HCT116 (cell line): ENCODE data around the gene ZNF773. TPM values are rescaled to one million over a fixed set of nuclear protein-coding genes. Genes with fewer than 3 reads are reported as not detected.

Experiments
- ATAC-seq: fragments of 200-7000 bp; cut with Tn5 transposase; 2 replicates; pipeline ENCODE4 v1.9.1; 2020; ENCODE audit warnings: mild to moderate bottlenecking, moderate library complexity
- BruUV-seq: library from RNA; stranded (reverse); fragments of 400-500 nt; replicated peaks from 2 replicates; lab custom pipeline; 2021; lab: Mats Ljungman, UMichigan
- CTCF ChIA-PET: fragments of 300-600 bp; sonication (Branson Sonifier 250); formaldehyde crosslinking; loops from one replicate; lab custom pipeline; 2021; ENCODE audit warnings: antibody characterized with exemption; lab: Charles Lee
- POLR2A ChIA-PET: fragments of 300-600, 350-600 bp; sonication (Branson Sonifier 250); formaldehyde crosslinking; loops from one replicate; lab custom pipeline; 2021; ENCODE audit warnings: antibody characterized with exemption; lab: Charles Lee
- RAD21 ChIA-PET, 2 experiments: fragments of 300-600 bp; sonication (Branson Sonifier 250); formaldehyde crosslinking; loops; one replicate each; lab custom pipeline; 2023; ENCODE audit warnings: low total read pairs in 2 of 2; ENCODE audit not compliant: uncharacterized antibody in 2 of 2, unreplicated experiment in 2 of 2, low non-redundant PET in 1 of 2; lab: Charles Lee
- DNase-seq: peaks from one replicate; pipeline ENCODE4 v3.0.0-alpha.2; 2010; ENCODE audit warnings: low read depth, low spot score
- H2AFZ ChIP-seq: fragments of 200-600 bp; shearing (Covaris generic), sonication (generic); 2 replicates; pipeline ENCODE4 v1.6.1; 2017; ENCODE audit warnings: low read depth, mixed run types, mixed read lengths, antibody characterized with exemption, low read length; ENCODE audit not compliant: poor library complexity, severe bottlenecking
- H3K27ac ChIP-seq: 2 replicates; pipeline ENCODE4 v1.5.1; 2012; ENCODE audit warnings: low read depth, low read length
- H3K27me3 ChIP-seq: fragments of 200-600 bp; sonication (generic); 2 replicates; pipeline ENCODE4 v1.6.1; 2016; ENCODE audit warnings: mixed run types, low read length, mixed read lengths; ENCODE audit not compliant: insufficient read depth
- H3K36me3 ChIP-seq, 2 experiments: fragments of 200-500 bp in 1 of 2; fragments of 200-600 bp in 1 of 2; sonication (Bioruptor generic) in 1 of 2; sonication (generic) in 1 of 2; 2 replicates each; pipeline versions ENCODE4 v1.5.1 to v1.6.1; 2014 to 2016; ENCODE audit warnings: low read length in 2 of 2, inconsistent platforms in 1 of 2, mixed read lengths in 1 of 2, mixed run types in 1 of 2; ENCODE audit not compliant: insufficient read depth in 2 of 2, control insufficient read depth in 1 of 2
- H3K4me1 ChIP-seq, 2 experiments: fragments of 200-600 bp in 1 of 2; sonication (generic) in 1 of 2; 2 replicates each; pipeline versions ENCODE4 v1.5.1 to v1.6.1; 2012 to 2017; ENCODE audit warnings: low read length in 2 of 2, inconsistent platforms in 1 of 2, mild to moderate bottlenecking in 1 of 2, mixed read lengths in 1 of 2, mixed run types in 1 of 2, moderate library complexity in 1 of 2; ENCODE audit not compliant: insufficient read depth in 2 of 2, control insufficient read depth in 1 of 2
- H3K4me2 ChIP-seq: fragments of 200-600 bp; sonication (generic); 2 replicates; pipeline ENCODE4 v1.6.1; 2017; ENCODE audit warnings: mixed run types, low read length, mixed read lengths
- H3K4me3 ChIP-seq, 2 experiments: fragments of 200-600 bp in 1 of 2; sonication (generic) in 1 of 2; replicated peaks in 1 of 2; 2 replicates each; pipeline ENCODE4 v1.5.1; 2011 to 2016; ENCODE audit warnings: low read length in 2 of 2, control low read depth in 1 of 2, low read depth in 1 of 2, mild to moderate bottlenecking in 1 of 2, mixed read lengths in 1 of 2, mixed run types in 1 of 2
- H3K79me2 ChIP-seq: fragments of 200-600 bp; sonication (generic); 2 replicates; pipeline ENCODE4 v1.6.1; 2017; ENCODE audit warnings: mild to moderate bottlenecking, mixed run types, low read length, moderate library complexity, mixed read lengths; ENCODE audit not compliant: insufficient read depth
- H3K9ac ChIP-seq: fragments of 200-600 bp; sonication (generic); 2 replicates; pipeline ENCODE4 v1.6.1; 2016; ENCODE audit warnings: low read length, mixed read lengths
- H3K9me2 ChIP-seq: fragments of 200-600 bp; sonication (generic), shearing (Covaris generic); 2 replicates; pipeline ENCODE4 v1.6.1; 2017; ENCODE audit warnings: mixed run types, mild to moderate bottlenecking, moderate library complexity; ENCODE audit not compliant: insufficient read depth
- H3K9me3 ChIP-seq, 2 experiments: fragments of 200-500 bp in 1 of 2; fragments of 200-600 bp in 1 of 2; sonication (Bioruptor generic) in 1 of 2; sonication (generic) in 1 of 2; 2 replicates each; pipeline ENCODE4 v1.6.1; 2014 to 2017; ENCODE audit warnings: low read length in 2 of 2, mixed read lengths in 2 of 2, inconsistent platforms in 1 of 2, low read depth in 1 of 2, mild to moderate bottlenecking in 1 of 2, mixed run types in 1 of 2, moderate library complexity in 1 of 2; ENCODE audit not compliant: control insufficient read depth in 1 of 2, insufficient read depth in 1 of 2
- H4K20me1 ChIP-seq: fragments of 200-600 bp; sonication (generic), shearing (Covaris generic); 2 replicates; pipeline ENCODE4 v1.6.1; 2017; ENCODE audit warnings: mixed run types, mild to moderate bottlenecking, moderate library complexity; ENCODE audit not compliant: insufficient read depth
- CEBPB ChIP-seq: IDR thresholded peaks from 2 replicates; pipeline ENCODE4 v1.6.1; 2012; ENCODE audit warnings: low read depth
- EGR1 ChIP-seq: IDR thresholded peaks from 2 replicates; pipeline ENCODE4 v1.6.1; 2012; ENCODE audit warnings: low read depth
- ELF1 ChIP-seq: IDR thresholded peaks from 2 replicates; pipeline ENCODE4 v1.6.1; 2012; ENCODE audit warnings: low read depth, borderline replicate concordance
- EZH2 ChIP-seq: fragments of 200-600 bp; sonication (generic); IDR thresholded peaks from 2 replicates; pipeline ENCODE4 v1.6.1; 2017; ENCODE audit warnings: antibody characterized with exemption, mixed run types
- EZH2phosphoT487 ChIP-seq: fragments of 200-600 bp; IDR thresholded peaks from 2 replicates; pipeline ENCODE4 v1.6.1; 2018; ENCODE audit warnings: antibody characterized with exemption, borderline replicate concordance
- FOSL1 ChIP-seq: IDR thresholded peaks from 2 replicates; pipeline ENCODE4 v1.6.1; 2012; ENCODE audit warnings: low read depth
- JUND ChIP-seq: IDR thresholded peaks from 2 replicates; pipeline ENCODE4 v1.6.1; 2012
- MAX ChIP-seq: IDR thresholded peaks from 2 replicates; pipeline ENCODE4 v1.6.1; 2012
- POLR2AphosphoS5 ChIP-seq: IDR thresholded peaks from 2 replicates; pipeline ENCODE4 v1.6.1; 2011; ENCODE audit warnings: mild to moderate bottlenecking, low read depth, low read length, moderate library complexity
- RAD21 ChIP-seq: IDR thresholded peaks from 2 replicates; pipeline ENCODE4 v1.6.1; 2012; ENCODE audit warnings: low read depth, mild to moderate bottlenecking
- SP1 ChIP-seq: IDR thresholded peaks from 2 replicates; pipeline ENCODE4 v1.6.1; 2012; ENCODE audit warnings: low read depth
- SRF ChIP-seq: IDR thresholded peaks from 2 replicates; pipeline ENCODE4 v1.6.1; 2012; ENCODE audit warnings: low read depth
- TCF7L2 ChIP-seq: IDR thresholded peaks from 2 replicates; pipeline ENCODE4 v1.7.0; 2011; ENCODE audit warnings: borderline replicate concordance, inconsistent platforms; ENCODE audit not compliant: insufficient read depth, insufficient read length; ENCODE audit errors: extremely low read depth
- YY1 ChIP-seq: IDR thresholded peaks from 2 replicates; pipeline ENCODE4 v1.6.1; 2011; ENCODE audit warnings: low read length, low read depth, moderate library complexity, mild to moderate bottlenecking; ENCODE audit not compliant: insufficient replicate concordance; ENCODE audit errors: extremely low read depth
- ZFX ChIP-seq: fragments of 450-650 bp; IDR thresholded peaks from 2 replicates; pipeline ENCODE4 v1.6.1; 2017
- ZNF274 ChIP-seq: fragments of 200-500 bp; sonication (Bioruptor generic); IDR thresholded peaks from 2 replicates; pipeline ENCODE4 v1.6.1; 2014; ENCODE audit warnings: mild to moderate bottlenecking, low read depth, low read length, inconsistent platforms
- intact Hi-C: fragments of 100-400 bp; cut with micrococcal nuclease; formaldehyde crosslinking; loops from 2 replicates; pipeline ENCODE4 v1.10.0; 2022
- total RNA-seq: library from RNA; stranded (reverse); gene quantifications from one replicate; pipeline ENCODE4 v1.2.1, GENCODE V29; 2021; ENCODE audit not compliant: unreplicated experiment
- TF ChIP-seq, protein P1 (sequence below): IDR thresholded peaks from 2 replicates; pipeline ENCODE4 v1.6.1; 2012
- TF ChIP-seq, protein P2 (sequence below): IDR thresholded peaks from 2 replicates; pipeline ENCODE4 v1.6.1; 2012; ENCODE audit warnings: low read depth

Gene ZNF773
- total RNA-seq, 1 experiment from 2014 or later = 0.42 TPM

DNA sequence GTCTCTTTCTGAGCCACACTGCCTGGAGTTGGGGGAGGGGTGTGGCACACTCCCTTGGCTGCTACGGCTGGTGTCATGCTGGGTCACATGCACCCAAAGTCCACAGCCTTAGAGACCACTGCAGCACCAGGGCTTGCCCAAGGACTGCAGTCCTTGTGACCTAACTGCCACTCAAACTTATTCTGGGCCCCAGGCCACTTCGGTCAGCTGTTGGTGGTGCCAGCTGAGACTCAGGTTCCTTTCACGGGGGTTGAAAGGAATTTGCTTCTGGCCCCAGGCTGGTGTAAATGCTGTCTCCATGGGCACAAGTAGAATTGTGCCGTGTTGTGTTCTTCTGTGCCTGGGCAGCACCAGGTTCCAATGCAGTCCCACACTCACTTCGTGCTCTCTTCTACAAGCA lies 33.2 kb upstream of the ZNF773 start:
- no peaks in the 10 kb centered on the region for H3K36me3 ChIP-seq
- no peak overlapping the region for H2AFZ ChIP-seq
- POLR2A ChIA-PET = no interaction called here
- no peaks in the 10 kb centered on the region for H3K27me3 ChIP-seq
- peaks cover 0 to 26% of the 10 kb centered on the region in 2 experiments; a peak in 2 of 4 replicates for H3K9me3 ChIP-seq
- intact Hi-C loops = loop anchor here (5.0 kb wide), 1 partner anchor 436 kb away; no protein-coding TSS in a partner anchor
- no TSS peak for BruUV-seq
- no peak for ATAC-seq
- H3K4me2 ChIP-seq = no peak overlapping the region
- H3K4me1 ChIP-seq = no peaks in the 10 kb centered on the region
- H3K79me2 ChIP-seq = no peaks in the 10 kb centered on the region
- CTCF ChIA-PET = no interaction called here
- no peak for DNase-seq
- H3K9ac ChIP-seq = no peak overlapping the region
- RAD21 ChIA-PET = no interaction called here
- no peaks in the 10 kb centered on the region for H3K9me2 ChIP-seq
- no peaks in the 10 kb centered on the region for H4K20me1 ChIP-seq
- TF ChIP-seq MAX (no peak), SP1 (no peak)
- H3K4me3 ChIP-seq = no peak overlapping the region
- H3K27ac ChIP-seq = no peak overlapping the region

DNA sequence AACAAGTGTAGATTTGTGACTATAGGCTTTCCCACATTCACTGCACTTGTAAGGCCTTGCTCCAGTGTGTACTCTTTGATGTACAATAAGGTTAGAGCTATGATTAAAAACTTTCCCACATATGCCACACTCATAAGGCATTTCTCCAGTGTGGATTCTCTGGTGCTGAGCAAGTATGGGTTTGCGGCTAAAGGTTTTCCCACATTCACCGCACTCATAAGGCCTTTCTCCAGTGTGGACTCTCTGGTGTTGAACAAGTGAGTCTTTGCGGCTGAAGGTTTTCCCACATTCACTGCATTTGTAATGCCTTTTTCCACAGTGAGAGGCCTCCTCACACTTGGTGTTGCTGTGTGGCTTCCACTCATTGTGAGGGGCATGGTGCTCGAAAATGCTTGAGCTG lies 26.1 kb upstream of the ZNF773 start:
- no peak for TF ChIP-seq EGR1
- TF ChIP-seq FOSL1 = no peak
- TF ChIP-seq YY1 = no peak
- TF ChIP-seq RAD21 = no peak
- TF ChIP-seq ZNF274 = no peak
- no peak for TF ChIP-seq SP1
- TF ChIP-seq SRF = no peak
- TF ChIP-seq, protein P1, sequence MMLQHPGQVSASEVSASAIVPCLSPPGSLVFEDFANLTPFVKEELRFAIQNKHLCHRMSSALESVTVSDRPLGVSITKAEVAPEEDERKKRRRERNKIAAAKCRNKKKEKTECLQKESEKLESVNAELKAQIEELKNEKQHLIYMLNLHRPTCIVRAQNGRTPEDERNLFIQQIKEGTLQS = no peak
- TF ChIP-seq JUND = no peak
- no peak for TF ChIP-seq TCF7L2
- TF ChIP-seq POLR2AphosphoS5 = no peak
- no peak for TF ChIP-seq CEBPB
- TF ChIP-seq ZFX = no peak
- TF ChIP-seq ELF1 = no peak
- TF ChIP-seq MAX = no peak
- TF ChIP-seq, protein P2, sequence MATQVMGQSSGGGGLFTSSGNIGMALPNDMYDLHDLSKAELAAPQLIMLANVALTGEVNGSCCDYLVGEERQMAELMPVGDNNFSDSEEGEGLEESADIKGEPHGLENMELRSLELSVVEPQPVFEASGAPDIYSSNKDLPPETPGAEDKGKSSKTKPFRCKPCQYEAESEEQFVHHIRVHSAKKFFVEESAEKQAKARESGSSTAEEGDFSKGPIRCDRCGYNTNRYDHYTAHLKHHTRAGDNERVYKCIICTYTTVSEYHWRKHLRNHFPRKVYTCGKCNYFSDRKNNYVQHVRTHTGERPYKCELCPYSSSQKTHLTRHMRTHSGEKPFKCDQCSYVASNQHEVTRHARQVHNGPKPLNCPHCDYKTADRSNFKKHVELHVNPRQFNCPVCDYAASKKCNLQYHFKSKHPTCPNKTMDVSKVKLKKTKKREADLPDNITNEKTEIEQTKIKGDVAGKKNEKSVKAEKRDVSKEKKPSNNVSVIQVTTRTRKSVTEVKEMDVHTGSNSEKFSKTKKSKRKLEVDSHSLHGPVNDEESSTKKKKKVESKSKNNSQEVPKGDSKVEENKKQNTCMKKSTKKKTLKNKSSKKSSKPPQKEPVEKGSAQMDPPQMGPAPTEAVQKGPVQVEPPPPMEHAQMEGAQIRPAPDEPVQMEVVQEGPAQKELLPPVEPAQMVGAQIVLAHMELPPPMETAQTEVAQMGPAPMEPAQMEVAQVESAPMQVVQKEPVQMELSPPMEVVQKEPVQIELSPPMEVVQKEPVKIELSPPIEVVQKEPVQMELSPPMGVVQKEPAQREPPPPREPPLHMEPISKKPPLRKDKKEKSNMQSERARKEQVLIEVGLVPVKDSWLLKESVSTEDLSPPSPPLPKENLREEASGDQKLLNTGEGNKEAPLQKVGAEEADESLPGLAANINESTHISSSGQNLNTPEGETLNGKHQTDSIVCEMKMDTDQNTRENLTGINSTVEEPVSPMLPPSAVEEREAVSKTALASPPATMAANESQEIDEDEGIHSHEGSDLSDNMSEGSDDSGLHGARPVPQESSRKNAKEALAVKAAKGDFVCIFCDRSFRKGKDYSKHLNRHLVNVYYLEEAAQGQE = no peak
- no peak for TF ChIP-seq EZH2phosphoT487
- no peak for TF ChIP-seq EZH2
- TF ChIP-seq, all 23 proteins: peak for 0
- Histone ChIP-seq H3K79me2 (no peaks in the 10 kb centered on the region), H3K4me2 (no peak overlapping the region), H3K4me3 (no peak overlapping the region), H3K36me3 (no peaks in the 10 kb centered on the region), H4K20me1 (no peaks in the 10 kb centered on the region), H2AFZ (no peak overlapping the region), H3K9me2 (no peaks in the 10 kb centered on the region), H3K9me3 (peaks cover 13 to 25% of the 10 kb centered on the region in 2 experiments; a peak in 3 of 4 replicates), H3K4me1 (no peaks in the 10 kb centered on the region), H3K27me3 (no peaks in the 10 kb centered on the region), H3K9ac (no peak overlapping the region), H3K27ac (no peak overlapping the region)
- ChIA-PET CTCF (no interaction called here), POLR2A (no interaction called here), RAD21 (no interaction called here)
- DNase-seq = no peak
- intact Hi-C loops = no loop called here
- no TSS peak for BruUV-seq
- no peak for ATAC-seq
